Activated CD8-positive, alpha-beta memory T cell treated with anti-CD3 and anti-CD28 coated beads, Interleukin-2, amount 50 U/mL, for 24 hours (primary cell): Measurements from ENCODE around the gene APOC3.
"Not testable (repeated sequence)": the region's sequence is repeated elsewhere in the genome, so short reads cannot be mapped to it uniquely, and the experiment has no call there.

Experiments used
- DNase-seq: peaks from one replicate; pipeline ENCODE4 v3.0.0-alpha.2; 2020; ENCODE audit errors: extremely low read depth

The APOC3 gene

DNA sequence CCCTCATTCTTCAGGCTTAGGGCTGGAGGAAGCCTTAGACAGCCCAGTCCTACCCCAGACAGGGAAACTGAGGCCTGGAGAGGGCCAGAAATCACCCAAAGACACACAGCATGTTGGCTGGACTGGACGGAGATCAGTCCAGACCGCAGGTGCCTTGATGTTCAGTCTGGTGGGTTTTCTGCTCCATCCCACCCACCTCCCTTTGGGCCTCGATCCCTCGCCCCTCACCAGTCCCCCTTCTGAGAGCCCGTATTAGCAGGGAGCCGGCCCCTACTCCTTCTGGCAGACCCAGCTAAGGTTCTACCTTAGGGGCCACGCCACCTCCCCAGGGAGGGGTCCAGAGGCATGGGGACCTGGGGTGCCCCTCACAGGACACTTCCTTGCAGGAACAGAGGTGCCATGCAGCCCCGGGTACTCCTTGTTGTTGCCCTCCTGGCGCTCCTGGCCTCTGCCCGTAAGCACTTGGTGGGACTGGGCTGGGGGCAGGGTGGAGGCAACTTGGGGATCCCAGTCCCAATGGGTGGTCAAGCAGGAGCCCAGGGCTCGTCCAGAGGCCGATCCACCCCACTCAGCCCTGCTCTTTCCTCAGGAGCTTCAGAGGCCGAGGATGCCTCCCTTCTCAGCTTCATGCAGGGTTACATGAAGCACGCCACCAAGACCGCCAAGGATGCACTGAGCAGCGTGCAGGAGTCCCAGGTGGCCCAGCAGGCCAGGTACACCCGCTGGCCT lies 641 bp downstream of the APOC3 start:
- no peak for DNase-seq

DNA sequence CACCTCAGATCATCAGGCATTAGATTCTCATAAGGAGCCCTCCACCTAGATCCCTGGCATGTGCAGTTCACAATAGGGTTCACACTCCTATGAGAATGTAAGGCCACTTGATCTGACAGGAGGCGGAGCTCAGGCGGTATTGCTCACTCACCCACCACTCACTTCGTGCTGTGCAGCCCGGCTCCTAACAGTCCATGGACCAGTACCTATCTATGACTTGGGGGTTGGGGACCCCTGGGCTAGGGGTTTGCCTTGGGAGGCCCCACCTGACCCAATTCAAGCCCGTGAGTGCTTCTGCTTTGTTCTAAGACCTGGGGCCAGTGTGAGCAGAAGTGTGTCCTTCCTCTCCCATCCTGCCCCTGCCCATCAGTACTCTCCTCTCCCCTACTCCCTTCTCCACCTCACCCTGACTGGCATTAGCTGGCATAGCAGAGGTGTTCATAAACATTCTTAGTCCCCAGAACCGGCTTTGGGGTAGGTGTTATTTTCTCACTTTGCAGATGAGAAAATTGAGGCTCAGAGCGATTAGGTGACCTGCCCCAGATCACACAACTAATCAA lies 2.2 kb downstream of the APOC3 start:
- no peak for DNase-seq

DNA sequence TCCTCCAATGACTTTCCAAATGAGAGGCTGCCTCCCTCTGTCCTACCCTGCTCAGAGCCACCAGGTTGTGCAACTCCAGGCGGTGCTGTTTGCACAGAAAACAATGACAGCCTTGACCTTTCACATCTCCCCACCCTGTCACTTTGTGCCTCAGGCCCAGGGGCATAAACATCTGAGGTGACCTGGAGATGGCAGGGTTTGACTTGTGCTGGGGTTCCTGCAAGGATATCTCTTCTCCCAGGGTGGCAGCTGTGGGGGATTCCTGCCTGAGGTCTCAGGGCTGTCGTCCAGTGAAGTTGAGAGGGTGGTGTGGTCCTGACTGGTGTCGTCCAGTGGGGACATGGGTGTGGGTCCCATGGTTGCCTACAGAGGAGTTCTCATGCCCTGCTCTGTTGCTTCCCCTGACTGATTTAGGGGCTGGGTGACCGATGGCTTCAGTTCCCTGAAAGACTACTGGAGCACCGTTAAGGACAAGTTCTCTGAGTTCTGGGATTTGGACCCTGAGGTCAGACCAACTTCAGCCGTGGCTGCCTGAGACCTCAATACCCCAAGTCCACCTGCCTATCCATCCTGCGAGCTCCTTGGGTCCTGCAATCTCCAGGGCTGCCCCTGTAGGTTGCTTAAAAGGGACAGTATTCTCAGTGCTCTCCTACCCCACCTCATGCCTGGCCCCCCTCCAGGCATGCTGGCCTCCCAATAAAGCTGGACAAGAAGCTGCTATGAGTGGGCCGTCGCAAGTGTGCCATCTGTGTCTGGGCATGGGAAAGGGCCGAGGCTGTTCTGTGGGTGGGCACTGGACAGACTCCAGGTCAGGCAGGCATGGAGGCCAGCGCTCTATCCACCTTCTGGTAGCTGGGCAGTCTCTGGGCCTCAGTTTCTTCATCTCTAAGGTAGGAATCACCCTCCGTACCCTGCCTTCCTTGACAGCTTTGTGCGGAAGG lies 2.9 kb downstream of the APOC3 start:
- no peak for DNase-seq

DNA sequence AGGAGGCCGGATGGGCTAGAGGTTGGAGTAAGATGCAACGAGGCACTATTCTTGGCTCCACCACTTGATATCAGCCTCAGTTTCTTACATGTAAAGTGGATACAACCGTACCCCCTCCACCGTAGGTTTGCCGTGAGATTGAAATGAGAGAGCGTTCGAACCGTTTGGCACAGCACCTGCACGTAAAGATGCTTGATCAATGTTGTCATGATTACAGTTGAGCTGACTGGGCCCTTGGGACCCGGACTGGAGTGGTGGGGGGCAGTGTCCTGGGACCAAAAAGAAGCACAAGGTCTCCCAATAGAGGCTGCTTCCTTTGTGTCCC lies 3.7 kb downstream of the APOC3 start:
- DNase-seq: no peak

DNA sequence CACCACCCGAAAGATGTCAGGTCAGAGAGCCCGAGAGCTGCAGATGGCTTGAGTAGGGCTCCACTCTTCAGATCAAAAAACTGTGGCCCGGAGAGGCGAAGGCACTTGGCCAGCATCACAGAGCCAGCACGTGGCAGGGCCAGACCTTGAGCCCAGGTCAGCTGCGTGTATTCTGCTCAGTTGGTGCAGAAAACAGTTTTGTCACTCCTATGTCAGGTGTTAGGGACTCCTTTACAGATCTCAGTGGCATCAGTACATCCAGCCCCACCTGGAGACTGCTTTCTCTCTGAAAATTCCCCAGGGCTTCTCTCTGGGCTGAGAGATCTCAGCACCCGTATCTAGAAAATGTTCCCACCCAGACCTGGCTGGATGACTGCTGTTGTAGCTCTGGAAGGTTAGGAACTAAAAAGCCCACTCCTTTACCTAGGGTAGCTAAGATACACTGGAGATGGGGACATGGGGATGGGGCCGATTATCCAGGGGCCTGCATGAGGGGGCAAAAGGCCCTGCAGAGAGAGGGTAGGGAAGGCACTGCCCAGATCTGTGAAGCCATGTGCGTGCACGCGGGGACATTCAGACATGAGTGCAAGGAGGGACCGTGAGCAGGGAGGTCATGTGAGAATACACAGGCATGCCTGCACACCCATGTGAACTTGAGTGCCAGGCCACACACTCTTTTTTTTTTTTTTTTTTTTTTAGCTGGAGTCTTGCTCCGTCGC lies 4.3 kb downstream of the APOC3 start:
- no peak for DNase-seq

DNA sequence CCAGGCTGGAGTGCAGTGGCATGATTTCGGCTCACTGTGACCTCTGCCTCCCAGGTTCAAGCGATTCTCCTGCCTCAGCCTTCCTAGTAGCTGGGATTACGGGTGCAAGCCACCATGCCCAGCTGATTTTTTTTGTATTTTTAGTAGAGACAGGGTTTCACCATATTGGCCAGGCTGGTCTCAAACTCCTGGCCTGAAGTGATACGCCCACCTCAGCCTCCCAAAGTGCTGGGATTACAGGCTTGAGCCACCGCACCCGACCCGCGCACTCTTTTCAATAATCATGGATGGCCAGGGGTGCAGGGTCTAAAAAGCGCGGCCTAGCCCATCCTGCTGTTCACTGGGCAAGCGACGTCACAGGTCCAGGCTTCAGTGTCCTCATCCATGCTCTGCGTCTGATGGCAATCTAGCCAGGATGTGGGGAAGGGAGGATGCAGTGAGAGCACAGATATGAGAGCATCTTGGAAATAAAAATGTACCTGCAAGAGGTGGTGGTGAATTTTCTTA lies 4.9 kb downstream of the APOC3 start:
- not testable (repeated sequence) for DNase-seq

DNA sequence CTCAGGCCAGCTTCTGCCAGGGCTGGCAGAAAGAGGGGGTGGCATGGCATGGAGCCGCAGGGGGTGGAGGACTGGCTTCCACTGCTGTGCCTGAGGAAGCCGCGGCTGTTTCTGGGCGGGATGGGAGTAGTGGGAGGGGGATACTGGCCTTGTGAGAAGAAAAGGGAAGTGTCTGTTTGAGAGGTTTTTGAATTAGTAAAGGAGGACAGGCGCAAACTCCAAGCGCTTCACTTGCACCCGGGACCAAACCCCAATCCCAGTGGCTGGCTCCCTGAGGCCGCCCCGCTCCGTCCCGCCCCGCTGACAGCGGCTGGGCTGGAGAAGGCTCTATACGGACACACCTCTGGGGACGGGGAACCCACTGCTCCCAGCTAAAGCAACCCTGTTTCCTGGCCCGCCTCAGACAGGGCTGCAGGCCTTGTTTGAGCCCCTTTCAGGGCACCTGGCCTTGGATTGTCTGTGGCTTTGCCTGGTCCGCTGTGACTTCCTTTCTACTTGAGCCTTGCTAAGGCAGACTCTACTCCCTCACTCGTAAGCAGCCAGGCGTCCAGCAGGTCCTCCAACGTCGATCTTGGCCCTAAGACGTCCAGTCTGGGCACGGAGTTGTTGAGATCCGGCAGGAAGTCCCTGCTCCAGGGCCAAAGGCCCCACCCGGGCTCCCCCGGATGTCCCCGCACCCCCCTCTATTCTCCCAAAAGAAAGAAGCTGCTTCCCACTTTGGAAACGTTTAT lies 5.5 kb downstream of the APOC3 start:
- DNase-seq: no peak

DNA sequence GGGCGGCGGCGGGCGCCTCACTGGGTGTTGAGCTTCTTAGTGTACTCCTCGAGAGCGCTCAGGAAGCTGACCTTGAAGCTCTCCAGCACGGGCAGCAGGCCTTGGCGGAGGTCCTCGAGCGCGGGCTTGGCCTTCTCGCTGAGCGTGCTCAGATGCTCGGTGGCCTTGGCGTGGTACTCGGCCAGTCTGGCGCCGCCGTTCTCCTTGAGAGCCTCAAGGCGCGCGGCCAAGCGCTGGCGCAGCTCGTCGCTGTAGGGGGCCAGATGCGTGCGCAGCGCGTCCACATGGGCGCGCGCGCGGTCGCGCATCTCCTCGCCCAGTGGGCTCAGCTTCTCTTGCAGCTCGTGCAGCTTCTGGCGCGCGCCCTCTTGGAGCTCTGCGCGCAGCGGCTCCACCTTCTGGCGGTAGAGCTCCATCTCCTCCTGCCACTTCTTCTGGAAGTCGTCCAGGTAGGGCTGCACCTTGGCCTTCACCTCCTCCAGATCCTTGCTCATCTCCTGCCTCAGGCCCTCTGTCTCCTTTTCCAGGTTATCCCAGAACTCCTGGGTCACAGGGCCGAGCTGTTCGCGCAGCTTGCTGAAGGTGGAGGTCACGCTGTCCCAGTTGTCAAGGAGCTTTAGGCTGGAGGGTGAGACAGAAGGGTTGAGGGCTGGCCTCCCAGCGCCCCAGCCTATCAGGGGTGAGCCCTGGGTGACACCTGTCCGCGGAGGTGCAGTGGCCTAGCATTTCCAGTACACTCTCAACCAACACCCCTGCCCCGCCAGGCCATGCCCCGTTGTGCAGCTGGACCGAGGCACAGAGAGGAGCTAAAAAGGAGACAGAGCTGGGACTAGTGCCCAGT lies 6.3 kb downstream of the APOC3 start:
- peak; percentile 49 for DNase-seq

DNA sequence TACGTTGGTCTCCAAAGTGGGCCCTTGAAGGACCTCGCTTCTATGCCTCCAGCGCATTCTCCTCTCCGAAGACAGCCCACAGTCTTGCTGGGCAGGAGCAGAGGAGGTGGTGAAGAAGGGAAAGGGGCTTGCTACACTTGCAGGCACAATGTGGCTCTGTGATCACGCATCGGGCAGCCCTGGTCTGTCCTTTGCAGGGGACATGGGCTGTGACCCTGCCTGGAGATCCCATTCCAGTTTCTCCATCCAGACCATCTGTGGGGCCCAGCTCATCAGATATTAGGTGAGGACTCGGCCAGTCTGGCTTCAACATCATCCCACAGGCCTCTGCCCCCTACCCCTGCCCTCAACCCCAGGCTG lies 6.9 kb downstream of the APOC3 start:
- no peak for DNase-seq

DNA sequence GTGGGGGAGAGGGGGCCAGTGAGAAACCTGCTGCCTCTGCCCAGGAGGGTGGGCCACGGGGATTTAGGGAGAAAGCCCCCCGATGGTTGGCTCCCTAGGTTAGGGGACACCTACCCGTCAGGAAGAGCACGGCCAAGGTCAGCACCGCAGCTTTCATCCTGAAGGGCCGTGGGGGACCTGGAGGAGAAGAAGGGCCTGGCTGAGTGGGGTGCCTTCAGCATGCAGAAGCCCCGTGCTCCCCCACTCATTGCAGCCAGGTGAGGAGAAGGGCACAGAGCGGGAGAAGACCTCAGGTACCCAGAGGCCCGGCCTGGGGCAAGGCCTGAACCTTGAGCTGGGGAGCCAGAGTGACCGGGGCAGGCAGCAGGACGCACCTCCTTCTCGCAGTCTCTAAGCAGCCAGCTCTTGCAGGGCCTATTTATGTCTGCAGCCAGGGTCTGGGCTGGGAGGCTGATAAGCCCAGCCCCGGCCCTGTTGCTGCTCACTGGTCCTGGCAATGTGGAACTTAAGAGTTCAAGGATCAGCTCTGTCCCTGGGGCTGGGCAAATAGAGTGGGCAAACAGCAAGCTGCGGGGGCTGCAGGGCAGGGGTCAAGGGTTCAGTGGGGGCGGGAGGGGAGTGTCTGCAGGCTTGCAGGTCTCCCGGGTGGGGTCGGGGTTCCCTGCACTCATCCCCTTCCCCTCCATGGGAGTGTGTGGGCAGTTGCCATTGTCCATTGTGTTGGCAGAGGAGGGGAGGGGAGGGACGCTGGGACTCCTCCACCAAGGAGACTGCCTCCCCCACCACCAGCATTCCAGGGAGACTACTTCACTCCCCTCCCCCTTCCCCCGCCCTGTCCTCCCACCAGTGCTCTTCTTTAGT lies 7.8 kb downstream of the APOC3 start, which contains the start of gene APOA1:
Gene APOA1, minus strand, starts transcription at position 392 of the 861 bp plus-strand sequence. Its CDS starts 235 bp downstream, at position 157.
- DNase-seq: no peak

DNA sequence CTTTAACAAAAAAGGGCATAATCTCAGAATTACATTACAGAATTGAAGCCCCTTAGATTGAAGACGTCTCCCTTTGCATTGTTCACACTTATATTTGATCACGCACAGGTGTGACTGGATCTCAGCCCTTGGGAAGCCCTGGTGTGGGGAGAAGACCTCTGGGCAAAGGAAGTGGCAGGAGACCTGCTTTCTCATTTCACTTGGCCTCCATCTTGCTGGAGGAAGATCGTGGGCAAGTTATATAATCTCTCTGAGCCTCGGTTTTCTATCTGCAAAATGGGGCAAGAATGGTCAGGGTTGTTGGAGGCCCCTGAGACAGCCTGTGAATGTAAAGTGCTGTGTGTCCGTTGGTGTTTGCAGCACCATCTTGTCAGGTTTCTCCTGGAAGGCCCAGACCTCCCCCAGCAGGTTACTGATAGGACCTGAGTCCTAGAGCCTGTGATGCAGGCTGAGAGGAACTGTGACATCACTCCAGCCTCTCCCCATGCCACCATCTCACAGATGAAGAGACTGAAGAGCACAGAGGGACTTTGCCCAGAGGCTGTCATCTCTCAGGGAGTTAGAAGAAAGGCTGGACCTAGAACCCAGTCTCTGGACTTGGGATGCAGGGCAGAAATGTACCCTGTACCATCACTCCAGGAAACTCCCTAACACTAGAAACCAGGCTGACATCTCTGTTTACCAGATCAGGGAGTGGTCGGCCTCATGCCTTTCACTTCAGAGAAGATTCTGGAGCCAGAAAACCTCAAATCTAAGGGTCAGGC lies 8.8 kb downstream of the APOC3 start:
- no peak for DNase-seq

DNA sequence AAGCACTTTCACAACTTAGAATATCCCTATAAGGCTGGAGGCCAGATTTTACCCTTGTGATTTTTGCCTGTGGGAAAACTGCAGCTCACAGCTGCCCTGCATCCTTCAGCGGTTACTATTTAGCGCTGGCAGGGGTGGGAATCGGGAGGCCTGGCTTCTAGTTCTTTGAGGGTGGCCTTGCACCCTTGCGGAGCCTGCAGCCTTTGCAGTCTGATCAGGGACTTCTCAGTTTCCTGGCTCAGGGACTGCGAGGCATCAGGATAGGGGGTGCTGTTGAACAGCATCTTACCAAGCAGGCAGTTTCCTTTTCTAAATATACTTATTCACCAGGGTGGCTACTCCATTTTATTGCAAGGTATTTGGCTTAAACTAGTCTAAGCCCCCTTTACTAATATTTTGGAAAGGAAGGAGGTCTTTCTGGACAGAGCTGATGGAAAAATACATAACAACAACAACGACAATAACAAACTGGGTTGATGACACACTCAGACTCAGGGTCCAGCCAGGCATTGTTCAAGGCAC lies 10.6 kb downstream of the APOC3 start:
- no peak for DNase-seq

DNA sequence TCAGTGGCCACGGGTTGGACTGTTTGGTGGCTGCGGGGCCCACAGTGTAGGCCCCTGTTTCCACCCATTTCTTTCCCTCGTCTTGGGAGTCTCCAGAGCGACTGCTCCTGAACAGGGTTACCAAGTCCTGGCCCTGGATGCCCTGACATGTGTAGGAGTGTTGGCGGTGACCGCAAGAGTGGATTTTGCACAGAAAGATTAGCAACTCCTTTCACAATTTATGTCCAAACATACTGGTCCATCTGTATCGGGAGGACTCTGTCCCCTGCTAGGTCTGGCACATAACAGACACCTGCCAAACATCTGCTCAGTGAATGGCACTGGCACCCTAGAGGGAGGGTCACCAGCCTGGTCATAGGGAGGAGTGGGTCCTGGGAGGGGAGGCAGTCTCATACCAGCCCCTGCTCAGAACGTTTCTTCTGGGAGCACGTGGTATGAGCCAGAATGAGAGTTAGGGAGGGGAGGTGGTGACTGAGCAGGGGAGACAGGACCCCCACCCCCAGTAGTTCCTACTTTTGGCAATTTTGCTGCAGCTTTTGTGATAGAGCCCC lies 11.1 kb downstream of the APOC3 start:
- no peak for DNase-seq

DNA sequence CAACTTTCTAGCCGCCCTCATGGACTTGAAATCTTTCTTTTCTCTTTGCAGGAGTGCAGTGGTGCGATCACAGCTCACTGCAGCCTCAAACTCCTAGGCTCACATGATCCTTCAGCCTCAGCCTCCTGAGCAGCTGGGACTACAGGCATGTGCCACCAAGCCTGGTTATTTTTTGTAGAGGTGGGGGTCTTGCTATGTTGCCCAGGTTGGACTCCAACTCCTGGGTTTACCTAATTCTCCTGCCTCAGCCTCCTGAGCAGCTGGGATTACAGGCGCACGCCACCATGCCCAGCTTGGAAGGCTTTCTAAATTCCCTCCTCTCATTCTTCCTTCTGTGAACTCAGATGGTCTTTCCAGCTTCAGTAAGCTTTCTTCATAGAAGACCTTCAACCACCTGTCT lies 12.4 kb downstream of the APOC3 start:
- DNase-seq: no peak

DNA sequence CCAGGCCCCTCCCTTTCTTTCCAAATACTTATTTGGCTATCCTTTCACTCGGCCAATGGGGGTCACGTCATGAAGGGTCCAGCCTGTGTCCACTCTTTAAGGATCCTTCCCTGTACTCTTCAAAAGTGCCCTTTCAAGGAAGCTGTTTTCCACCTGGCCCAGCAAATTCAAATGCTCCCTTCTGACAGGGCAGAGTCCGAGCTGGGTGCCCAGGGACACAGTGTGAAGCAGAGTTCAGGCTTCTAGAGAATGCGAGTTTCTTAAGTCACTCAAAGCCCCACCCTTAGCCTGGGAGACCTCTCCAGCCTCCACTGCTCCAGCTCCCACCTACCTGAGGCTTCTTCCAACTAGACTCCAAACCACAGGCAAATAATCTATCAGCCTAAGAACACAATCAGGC lies 13.2 kb downstream of the APOC3 start:
- DNase-seq: no peak

DNA sequence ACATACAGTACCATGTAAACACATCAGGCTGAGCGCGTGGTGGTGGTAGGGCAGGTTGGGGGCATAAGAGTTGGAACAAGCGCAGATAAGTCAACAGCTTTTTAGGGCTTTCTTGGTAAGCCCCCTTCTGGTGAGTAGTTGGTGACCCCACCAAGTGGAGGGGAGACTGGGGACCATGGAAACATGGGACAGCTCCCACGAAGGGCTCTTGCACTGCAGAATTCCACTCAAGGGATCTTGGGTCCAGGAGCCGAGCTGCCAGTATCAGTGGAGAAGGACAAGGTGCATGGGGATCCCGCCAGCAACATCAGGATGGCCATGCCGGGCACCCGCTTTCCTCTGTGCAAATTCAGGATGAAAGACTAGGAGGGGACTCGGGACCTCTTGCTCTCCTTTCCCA lies 14.0 kb downstream of the APOC3 start:
- no peak for DNase-seq

DNA sequence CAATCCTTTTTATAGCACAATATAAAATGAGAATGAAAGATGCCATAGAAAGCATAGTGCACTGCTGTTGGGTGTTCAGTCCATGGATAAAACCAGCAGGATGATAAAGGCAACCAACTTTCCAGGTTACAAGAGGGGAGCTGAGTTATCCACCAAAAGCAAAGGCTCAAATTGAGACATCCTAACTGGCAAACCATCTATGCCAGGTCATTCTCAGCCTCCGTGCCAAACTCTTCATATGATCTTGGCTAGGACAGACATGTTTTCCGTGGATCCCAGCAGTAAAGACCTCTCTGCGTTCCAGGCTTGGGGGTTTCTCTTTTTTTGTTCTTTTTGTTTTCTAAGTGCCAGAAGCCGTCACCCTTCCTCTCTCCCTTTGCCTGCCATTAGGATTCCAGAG lies 15.0 kb downstream of the APOC3 start:
- no peak for DNase-seq

DNA sequence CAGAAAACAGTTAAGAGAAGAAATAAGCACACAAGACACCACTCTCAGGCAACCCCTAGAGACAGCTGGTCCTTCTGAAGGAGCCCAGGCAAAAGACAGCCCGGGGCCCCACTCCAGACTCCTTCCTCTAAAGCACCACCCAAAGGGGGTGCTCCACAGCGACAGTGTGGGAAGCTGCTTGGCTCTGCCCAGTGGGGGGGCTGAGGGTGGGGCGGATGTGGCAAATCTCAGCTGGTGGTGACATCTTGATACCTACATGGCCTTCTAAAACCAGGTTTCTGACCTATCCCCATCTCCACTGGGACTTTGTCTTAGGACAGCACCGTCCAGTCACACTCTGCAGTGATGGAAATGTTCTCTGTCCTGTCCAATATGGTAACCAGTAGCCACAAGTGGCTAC lies 17.9 kb downstream of the APOC3 start:
- DNase-seq: no peak
